Measurements from ENCODE around the gene TMEM52. TPM values are rescaled to one million over a fixed set of nuclear protein-coding genes. Genes with fewer than 3 reads are reported as not detected.

Gene TMEM52
- total RNA-seq, 1 donor from 2014 or later = 3.9 TPM

GRCh38 chr1:1914101-1914970 is 4.7 kb downstream of the TMEM52 start:
- H3K4me3 Mint-ChIP-seq = no peak overlapping the region
- no peak overlapping the region for H3K27ac Mint-ChIP-seq
- H3K9me3 Mint-ChIP-seq = no peaks in the 10 kb centered on the region
- H3K4me1 Mint-ChIP-seq (ENCODE audit: unreplicated experiment) = peaks cover 4% of the 10 kb centered on the region
- TF ChIP-seq CTCF (conservative IDR thresholded peaks at IDR 0.05) = no peak
- peaks cover 9% of the 10 kb centered on the region for H3K27me3 Mint-ChIP-seq
- H3K36me3 Mint-ChIP-seq = no peaks in the 10 kb centered on the region
- peak; percentile 66 for DNase-seq (ENCODE audit: extremely low spot score, unreplicated experiment)

- no peak overlapping the region for H3K4me3 Mint-ChIP-seq
- no peak for DNase-seq (ENCODE audit: extremely low spot score, unreplicated experiment)
- H3K9me3 Mint-ChIP-seq = no peaks in the 10 kb centered on the region
- TF ChIP-seq CTCF (conservative IDR thresholded peaks at IDR 0.05) = no peak
- H3K36me3 Mint-ChIP-seq = no peaks in the 10 kb centered on the region
- peaks cover 5% of the 10 kb centered on the region for H3K4me1 Mint-ChIP-seq (ENCODE audit: unreplicated experiment)
- no peak overlapping the region for H3K27ac Mint-ChIP-seq
- peaks cover 6% of the 10 kb centered on the region for H3K27me3 Mint-ChIP-seq
Observed at GRCh38 chr1:1911350-1912041, 7.6 kb downstream of the TMEM52 start.

- peaks cover 11% of the 10 kb centered on the region for H3K4me1 Mint-ChIP-seq (ENCODE audit: unreplicated experiment)
- peaks cover 3% of the 10 kb centered on the region for H3K27me3 Mint-ChIP-seq
- no peaks in the 10 kb centered on the region for H3K9me3 Mint-ChIP-seq
- H3K4me3 Mint-ChIP-seq = peak overlapping the region; percentile 85
- H3K27ac Mint-ChIP-seq = peak overlapping the region; percentile 85
- no peak for DNase-seq (ENCODE audit: extremely low spot score, unreplicated experiment)
- no peak for TF ChIP-seq CTCF (conservative IDR thresholded peaks at IDR 0.05)
- H3K36me3 Mint-ChIP-seq = no peaks in the 10 kb centered on the region
Observed at GRCh38 chr1:1910651-1911331, 8.3 kb downstream of the TMEM52 start.

- Mint-ChIP-seq H3K4me1 (ENCODE audit: unreplicated experiment) (peaks cover 11% of the 10 kb centered on the region), H3K9me3 (no peaks in the 10 kb centered on the region), H3K27me3 (peaks cover 3% of the 10 kb centered on the region), H3K36me3 (no peaks in the 10 kb centered on the region), H3K27ac (peak overlapping the region; percentile 85), H3K4me3 (peak overlapping the region; percentile 85)
- no peak for TF ChIP-seq CTCF (conservative IDR thresholded peaks at IDR 0.05)
- DNase-seq (ENCODE audit: extremely low spot score, unreplicated experiment) = no peak
Observed at GRCh38 chr1:1910033-1910465, 9.0 kb downstream of the TMEM52 start.

GRCh38 chr1:1908506-1908791 is 10.6 kb downstream of the TMEM52 start:
- Mint-ChIP-seq H3K4me1 (ENCODE audit: unreplicated experiment) (peaks cover 6% of the 10 kb centered on the region), H3K36me3 (no peaks in the 10 kb centered on the region), H3K9me3 (no peaks in the 10 kb centered on the region), H3K27ac (no peak overlapping the region), H3K4me3 (peak overlapping the region; percentile 70), H3K27me3 (no peaks in the 10 kb centered on the region)
- TF ChIP-seq CTCF (conservative IDR thresholded peaks at IDR 0.05) = no peak
- peak; percentile 73 for DNase-seq (ENCODE audit: extremely low spot score, unreplicated experiment)

All from type B pancreatic cell (in vitro differentiated cells).